C4-2B (cell line): ENCODE results near the gene DES.

Source experiments
- CTCF ChIP-seq: fragments of 450-650 bp; conservative IDR thresholded peaks from 2 replicates; pipeline ENCODE4 v1.5.1; 2017; ENCODE audit warnings: mild to moderate bottlenecking
- ZFX ChIP-seq: fragments of 450-650 bp; IDR thresholded peaks from 2 replicates; pipeline ENCODE4 v1.6.1; 2017

GRCh38 chr2:219473511-219473910, 55.3 kb downstream of the DES start:
- TF ChIP-seq CTCF (no peak), ZFX (no peak)
